ENCODE results near the gene SGPP2. TPM values are rescaled to one million over a fixed set of nuclear protein-coding genes. Genes with fewer than 3 reads are reported as not detected.

The SGPP2 gene
- total RNA-seq, 4 donors from 2014 or later, result 33.6 to 66.0 (median 49.4) TPM

- H3K27ac ChIP-seq, result no peak overlapping the region
- intact Hi-C loops (cut with DNase I), result no loop called here
- H3K27me3 ChIP-seq, result no peaks in the 10 kb centered on the region
- H3K36me3 ChIP-seq, result no peaks in the 10 kb centered on the region
- WGBS, 2 donors, result 52 to 64% methylated on average over 3 of the region's 3 CpGs
- TF ChIP-seq POLR2A (IDR thresholded peaks at IDR 0.05), result no peak
- no peak for TF ChIP-seq CTCF (IDR thresholded peaks at IDR 0.05)
- no peaks in the 10 kb centered on the region for H3K9me3 ChIP-seq
- H3K4me3 ChIP-seq, result no peak overlapping the region
- H3K4me1 ChIP-seq, result peaks cover 0 to 54% (median 10%) of the 10 kb centered on the region in 3 donors
- DNase-seq, result no peak
These were observed 124.6 kb downstream of the SGPP2 start for GRCh38 chr2:222548992-222549391.

GRCh38 chr2:222554517-222554916 is 130.2 kb downstream of the SGPP2 start:
- TF ChIP-seq CTCF (IDR thresholded peaks at IDR 0.05), result no peak
- no peak for TF ChIP-seq POLR2A (IDR thresholded peaks at IDR 0.05)
- intact Hi-C loops (cut with DNase I), result no loop called here

GRCh38 chr2:222561151-222561550 is 136.8 kb downstream of the SGPP2 start:
- H3K4me3 ChIP-seq, result no peak overlapping the region
- DNase-seq, result no peak
- intact Hi-C loops (cut with DNase I), result loop anchor here (5.0 kb wide), 1 partner anchor 244 kb away; no protein-coding TSS in a partner anchor
- H3K27me3 ChIP-seq, result no peaks in the 10 kb centered on the region
- no peak overlapping the region for H3K27ac ChIP-seq
- no peak for TF ChIP-seq POLR2A (IDR thresholded peaks at IDR 0.05)
- no peak for TF ChIP-seq CTCF (IDR thresholded peaks at IDR 0.05)
- no peaks in the 10 kb centered on the region for H3K4me1 ChIP-seq
- WGBS, 2 donors, result 90 to 92% methylated on average over 4 of the region's 4 CpGs
- no peaks in the 10 kb centered on the region for H3K9me3 ChIP-seq
- H3K36me3 ChIP-seq, result peaks cover 0 to 25% (median 0%) of the 10 kb centered on the region in 3 donors

More at GRCh38 chr2:222554517-222554916, 130.2 kb downstream of the SGPP2 start:
- Histone ChIP-seq H3K27ac (no peak overlapping the region), H3K9me3 (no peaks in the 10 kb centered on the region), H3K36me3 (peaks cover 0 to 14% (median 0%) of the 10 kb centered on the region in 3 donors), H3K4me1 (no peaks in the 10 kb centered on the region), H3K27me3 (no peaks in the 10 kb centered on the region), H3K4me3 (no peak overlapping the region)
- WGBS, 2 donors, result 69 to 76% methylated on average over 7 of the region's 7 CpGs
- DNase-seq, result no peak

- WGBS, 2 donors, result 40 to 53% methylated on average over 6 of the region's 6 CpGs
- intact Hi-C loops (cut with DNase I), result loop anchor here (5.0 kb wide), 1 partner anchor 245 kb away; no protein-coding TSS in a partner anchor
- DNase-seq, result no peak
These were observed 137.7 kb downstream of the SGPP2 start for GRCh38 chr2:222561817-222562645.

More at GRCh38 chr2:222561817-222562645, 137.7 kb downstream of the SGPP2 start:
- Histone ChIP-seq H3K4me1 (no peaks in the 10 kb centered on the region), H3K27ac (no peak overlapping the region), H3K4me3 (no peak overlapping the region), H3K36me3 (peaks cover 0 to 34% (median 0%) of the 10 kb centered on the region in 3 donors), H3K27me3 (no peaks in the 10 kb centered on the region), H3K9me3 (no peaks in the 10 kb centered on the region)
- TF ChIP-seq POLR2A (IDR thresholded peaks at IDR 0.05), result no peak
- peak in 5 of 6 experiments; percentile 54 to 72 (median 59) for TF ChIP-seq CTCF (IDR thresholded peaks at IDR 0.05)
